Ectodermal cell (in vitro differentiated cells): Measurements from ENCODE around the gene DIS3.
"Not testable (repeated sequence)": the region's sequence is repeated elsewhere in the genome, so short reads cannot be mapped to it uniquely, and the experiment has no call there.

Source experiments
- H3K27ac ChIP-seq: 2 replicates; pipeline ENCODE4 v1.7.0; 2013; ENCODE audit warnings: mild to moderate bottlenecking, low read depth, low read length; ENCODE audit not compliant: insufficient read depth, poor library complexity, severe bottlenecking
- H3K27me3 ChIP-seq: 2 replicates; pipeline ENCODE4 v1.7.0; 2013; ENCODE audit warnings: mild to moderate bottlenecking, low read length; ENCODE audit not compliant: insufficient read depth, control insufficient read depth, poor library complexity, severe bottlenecking
- H3K36me3 ChIP-seq: one replicate; pipeline ENCODE4 v1.7.0; 2013; ENCODE audit warnings: low read length; ENCODE audit not compliant: control insufficient read depth, insufficient read depth
- H3K4me1 ChIP-seq: one replicate; pipeline ENCODE4 v1.7.0; 2013; ENCODE audit warnings: low read length; ENCODE audit not compliant: control insufficient read depth, insufficient read depth
- H3K4me3 ChIP-seq: 2 replicates; pipeline ENCODE4 v1.7.0; 2013; ENCODE audit warnings: low read depth, low read length, control low read depth; ENCODE audit not compliant: insufficient read depth
- H3K9me3 ChIP-seq: 2 replicates; pipeline ENCODE4 v1.7.0; 2013; ENCODE audit warnings: mild to moderate bottlenecking, low read length, moderate library complexity; ENCODE audit not compliant: control insufficient read depth
- WGBS, 2 experiments: methylation state at CpG; one replicate each; pipeline ENCODE4 v1.1.7; 2013; ENCODE audit warnings: missing lambda C conversion rate in 2 of 2; 5-methylcytosine and 5-hydroxymethylcytosine counted together

Gene DIS3

DNA sequence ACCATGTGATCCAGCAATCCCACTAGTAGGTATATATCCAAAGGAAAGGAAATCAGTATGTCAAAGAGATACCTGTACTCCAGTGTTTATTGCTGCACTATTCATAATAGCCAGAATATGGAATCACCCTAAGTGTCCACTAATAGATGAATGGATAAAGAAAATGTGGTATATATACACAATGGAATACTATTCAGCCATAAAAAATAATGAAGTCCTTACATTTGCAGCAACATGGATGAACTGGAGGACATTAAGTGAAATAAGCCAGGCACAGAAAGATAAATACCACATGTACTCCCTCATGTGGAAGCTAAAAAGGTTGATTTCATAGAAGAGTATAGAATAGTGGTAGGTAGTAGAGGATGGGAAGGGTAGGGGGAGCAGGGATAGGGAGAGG, 30.5 kb downstream of the DIS3 start:
- H3K27ac ChIP-seq, result no peak overlapping the region
- no peak overlapping the region for H3K4me3 ChIP-seq
- no peaks in the 10 kb centered on the region for H3K27me3 ChIP-seq
- H3K36me3 ChIP-seq, result peaks cover 33% of the 10 kb centered on the region
- no peaks in the 10 kb centered on the region for H3K4me1 ChIP-seq
- no peaks in the 10 kb centered on the region for H3K9me3 ChIP-seq

DNA sequence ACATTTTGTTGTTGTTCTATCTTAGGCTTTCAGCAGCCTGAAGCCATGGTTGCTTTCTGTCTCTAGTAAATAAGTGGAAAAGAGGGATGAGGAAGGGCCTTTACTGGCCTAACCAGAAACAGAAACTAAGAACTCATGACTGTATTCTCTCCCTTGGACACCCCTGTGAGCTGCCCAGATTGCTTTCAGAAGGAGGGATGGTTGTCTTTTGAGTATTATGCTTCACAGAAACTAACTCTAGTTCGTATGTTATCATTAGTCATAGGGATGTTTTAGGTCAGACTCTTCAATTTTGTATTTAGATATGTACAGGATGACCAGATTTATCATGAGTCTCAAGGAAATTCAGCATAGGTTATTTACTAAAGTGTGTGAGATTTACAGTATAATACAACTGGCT, 36.4 kb downstream of the DIS3 start:
- Histone ChIP-seq H3K36me3 (peaks cover 34% of the 10 kb centered on the region), H3K27me3 (no peaks in the 10 kb centered on the region), H3K4me3 (no peak overlapping the region), H3K9me3 (no peaks in the 10 kb centered on the region), H3K4me1 (no peaks in the 10 kb centered on the region), H3K27ac (no peak overlapping the region)
- 82 to 100% methylated on average over 1 of the region's 1 CpG for WGBS, 2 experiments

DNA sequence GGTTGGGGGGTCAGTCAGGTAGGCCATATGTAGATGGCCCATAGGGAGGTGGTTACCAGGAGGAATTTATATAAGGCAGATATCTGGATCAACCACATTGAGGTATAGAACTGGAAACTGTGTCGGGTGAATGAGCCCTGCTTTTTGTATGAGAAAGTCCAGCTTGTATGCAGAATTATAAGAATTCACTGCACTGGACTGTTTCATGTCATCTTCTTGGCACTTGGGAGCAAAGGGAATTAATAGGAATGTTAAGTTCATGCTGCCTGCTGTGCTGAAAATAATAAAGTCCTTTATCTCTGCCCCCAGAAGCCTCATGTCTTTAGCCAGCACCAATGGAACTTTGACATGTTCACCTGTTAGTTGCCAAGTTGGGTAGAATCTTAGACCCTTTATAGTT, 41.7 kb downstream of the DIS3 start:
- Histone ChIP-seq H3K4me3 (no peak overlapping the region), H3K36me3 (peaks cover 12% of the 10 kb centered on the region), H3K9me3 (no peaks in the 10 kb centered on the region), H3K27ac (no peak overlapping the region), H3K4me1 (no peaks in the 10 kb centered on the region), H3K27me3 (no peaks in the 10 kb centered on the region)
- WGBS, 2 experiments, result 94 to 96% methylated on average over 1 of the region's 1 CpG

DNA sequence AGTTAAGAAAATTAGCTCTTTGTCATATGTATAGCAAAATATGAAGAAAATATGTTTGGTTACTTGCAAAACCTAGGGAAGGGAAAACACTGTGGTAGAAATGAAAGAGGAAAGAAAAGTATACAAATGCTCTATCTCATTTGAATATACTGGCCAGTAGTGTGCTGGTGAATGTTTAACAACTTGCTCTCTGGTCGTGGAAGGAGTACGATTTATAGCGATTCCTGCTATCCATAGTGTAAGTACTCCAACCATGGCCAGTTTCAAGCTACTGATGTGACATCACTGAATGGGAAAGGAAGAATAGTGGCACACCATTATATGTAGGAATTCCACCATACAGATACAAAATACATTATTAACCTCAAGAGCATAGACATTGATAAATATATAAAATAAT, 44.7 kb downstream of the DIS3 start:
- no peaks in the 10 kb centered on the region for H3K9me3 ChIP-seq
- no peak overlapping the region for H3K4me3 ChIP-seq
- H3K36me3 ChIP-seq, result peaks cover 14% of the 10 kb centered on the region
- no peak overlapping the region for H3K27ac ChIP-seq
- WGBS, 2 experiments, result 95 to 96% methylated on average over 3 of the region's 3 CpGs
- H3K27me3 ChIP-seq, result no peaks in the 10 kb centered on the region
- no peaks in the 10 kb centered on the region for H3K4me1 ChIP-seq

- Histone ChIP-seq H3K9me3 (no peaks in the 10 kb centered on the region), H3K4me1 (peaks cover 7% of the 10 kb centered on the region), H3K4me3 (peak overlapping the region; percentile 87), H3K27ac (no peak overlapping the region), H3K27me3 (no peaks in the 10 kb centered on the region), H3K36me3 (peaks cover 12% of the 10 kb centered on the region)
- 17 to 26% methylated on average over 2 to 3 of the region's 3 CpGs for WGBS, 2 experiments
Measured at GRCh38 chr13:72728290-72728605, 53.5 kb downstream of the DIS3 start.

GRCh38 chr13:72727417-72728289, 54.0 kb downstream of the DIS3 start, which contains the start of the genes BORA and MZT1:
BORA (plus strand) TSS chr13:72727923; CDS start chr13:72728941, 1,018 bp downstream.
MZT1 (minus strand) TSS chr13:72727629; CDS start chr13:72727602, 27 bp downstream.
- H3K4me3 ChIP-seq, result peak within 1 kb of the TSS; percentile 87
- peak within 1 kb of the TSS; percentile 41 for H3K27ac ChIP-seq
- H3K27me3 ChIP-seq, result no peaks in the 10 kb centered on the region
- no peaks in the 10 kb centered on the region for H3K9me3 ChIP-seq
- WGBS, 2 experiments, result 0 to 1% methylated on average over 70 to 71 of the region's 71 CpGs
- H3K4me1 ChIP-seq, result peaks cover 7% of the 10 kb centered on the region
- H3K36me3 ChIP-seq, result peaks cover 9% of the 10 kb centered on the region

DNA sequence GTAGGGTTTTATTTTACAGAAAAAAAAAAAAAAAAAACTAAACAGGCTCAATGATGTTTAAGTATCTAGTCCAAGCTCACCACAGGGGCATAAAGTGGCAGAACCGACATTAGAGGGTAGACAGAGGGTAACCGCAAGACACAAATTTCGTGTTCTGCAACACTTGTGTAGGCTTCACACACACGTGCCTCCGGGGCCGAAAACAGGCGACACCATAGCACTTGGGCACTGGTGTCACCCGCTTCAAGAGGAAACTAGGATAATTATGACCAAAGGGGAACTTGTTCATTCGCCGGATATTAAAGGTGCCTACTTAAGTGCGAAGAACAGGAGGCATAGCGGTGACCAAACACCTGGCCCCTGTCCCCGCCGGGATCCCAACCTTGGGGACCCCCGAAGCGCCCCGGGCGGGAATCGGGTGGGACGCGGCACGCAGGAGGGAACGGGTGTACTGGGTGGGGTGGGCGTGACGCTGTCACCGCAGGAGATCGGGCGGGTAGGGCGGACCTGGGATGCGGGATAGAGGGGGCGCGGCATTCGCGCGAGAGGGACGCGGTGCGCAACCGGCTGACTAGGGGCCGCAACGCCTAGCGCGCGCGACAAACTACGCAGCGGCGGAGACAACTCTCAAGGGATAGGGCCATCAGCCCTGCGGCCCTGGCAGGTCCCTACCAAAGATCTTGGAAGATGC, 54.8 kb downstream of the DIS3 start:
- 3% methylated on average over 49 of the region's 49 CpGs for WGBS, 2 experiments
- H3K9me3 ChIP-seq, result no peaks in the 10 kb centered on the region
- H3K4me1 ChIP-seq, result peaks cover 7% of the 10 kb centered on the region
- H3K4me3 ChIP-seq, result peak overlapping the region; percentile 87
- peaks cover 5% of the 10 kb centered on the region for H3K36me3 ChIP-seq
- no peaks in the 10 kb centered on the region for H3K27me3 ChIP-seq
- peak overlapping the region; percentile 41 for H3K27ac ChIP-seq

GRCh38 chr13:72726185-72726584, 55.5 kb downstream of the DIS3 start:
- H3K27ac ChIP-seq, H3K4me1 ChIP-seq, H3K27me3 ChIP-seq, H3K9me3 ChIP-seq, H3K36me3 ChIP-seq: not testable (repeated sequence)
- 87 to 90% methylated on average over 13 to 14 of the region's 15 CpGs for WGBS, 2 experiments
- peak overlapping the region; percentile 87 for H3K4me3 ChIP-seq

DNA sequence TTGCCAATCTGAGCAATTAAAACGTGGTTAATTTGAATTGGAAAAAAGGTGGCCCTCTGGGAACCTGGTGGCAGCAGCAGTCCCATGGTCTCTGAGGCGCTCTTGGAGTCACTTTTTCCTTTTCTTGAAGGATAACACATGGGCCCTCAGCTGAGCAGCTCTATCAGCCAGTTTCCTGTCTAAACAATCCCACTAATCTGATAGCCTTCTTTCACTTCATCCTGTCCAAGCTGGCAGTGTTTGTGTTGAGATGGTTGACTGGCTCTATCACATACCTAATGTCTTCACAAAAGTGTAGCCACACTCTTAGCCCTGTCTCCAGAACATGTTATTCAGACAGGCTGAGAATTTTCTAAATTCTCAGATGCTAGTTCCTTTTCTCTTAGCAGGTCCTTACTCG, 64.9 kb downstream of the DIS3 start:
- no peak overlapping the region for H3K27ac ChIP-seq
- no peaks in the 10 kb centered on the region for H3K4me1 ChIP-seq
- no peak overlapping the region for H3K4me3 ChIP-seq
- no peaks in the 10 kb centered on the region for H3K9me3 ChIP-seq
- WGBS, 2 experiments, result 61 to 64% methylated on average over 3 of the region's 3 CpGs
- H3K27me3 ChIP-seq, result no peaks in the 10 kb centered on the region
- peaks cover 41% of the 10 kb centered on the region for H3K36me3 ChIP-seq
